Naive thymus-derived CD4-positive, alpha-beta T cell (primary cell): Measurements from ENCODE around the gene ANO1. TPM values are rescaled to one million over a fixed set of nuclear protein-coding genes. Genes with fewer than 3 reads are reported as not detected.

ENCODE experiments used
- ATAC-seq: fragments of 150-1000 bp; cut with Tn5 transposase; 2 replicates; pipeline ENCODE4 v1.10.0; 2021; ENCODE audit warnings: mild to moderate bottlenecking, moderate library complexity
- CTCF ChIA-PET: fragments of 350-600 bp; sonication (Branson Sonifier 250); formaldehyde crosslinking; loops from one replicate; lab custom pipeline; 2021; ENCODE audit warnings: antibody characterized with exemption; lab: Charles Lee
- POLR2A ChIA-PET: fragments of 350-600 bp; sonication (Branson Sonifier 250); formaldehyde crosslinking; loops from one replicate; lab custom pipeline; 2021; ENCODE audit warnings: antibody characterized with exemption, inconsistent platforms; lab: Charles Lee
- DNase-seq, 9 donors: peaks; one replicate each; pipeline versions ENCODE4 v3.0.0 to v3.0.0-alpha.2; 2020 to 2022; ENCODE audit warnings: mixed read lengths in 1 of 9
- H3K27ac ChIP-seq: one replicate; pipeline ENCODE4 v1.7.0; 2013; ENCODE audit warnings: mild to moderate bottlenecking, low read depth, low read length, moderate library complexity
- H3K27me3 ChIP-seq, 2 donors: one replicate each; pipeline ENCODE4 v1.7.0; 2013; ENCODE audit warnings: low read length in 2 of 2, mild to moderate bottlenecking in 2 of 2, moderate library complexity in 2 of 2; ENCODE audit not compliant: control insufficient read depth in 2 of 2, insufficient read depth in 2 of 2
- H3K36me3 ChIP-seq, 3 experiments: 1 replicate in 2 of 3; 2 replicates in 1 of 3; pipeline ENCODE4 v1.7.0; 2013; ENCODE audit warnings: low read length in 3 of 3, mild to moderate bottlenecking in 3 of 3, moderate library complexity in 1 of 3; ENCODE audit not compliant: insufficient read depth in 3 of 3, control insufficient read depth in 2 of 3
- H3K4me1 ChIP-seq, 2 donors: one replicate each; pipeline ENCODE4 v1.7.0; 2013; ENCODE audit warnings: low read length in 2 of 2, mild to moderate bottlenecking in 2 of 2, moderate library complexity in 1 of 2; ENCODE audit not compliant: control insufficient read depth in 2 of 2, insufficient read depth in 2 of 2
- H3K4me3 ChIP-seq: 2 replicates; pipeline ENCODE4 v1.7.0; 2013; ENCODE audit warnings: mild to moderate bottlenecking, low read length
- H3K9me3 ChIP-seq, 3 experiments: 1 replicate in 2 of 3; 2 replicates in 1 of 3; pipeline ENCODE4 v1.7.0; 2013; ENCODE audit warnings: low read length in 3 of 3; ENCODE audit not compliant: control insufficient read depth in 2 of 3
- H3K27ac Mint-ChIP-seq, 9 donors: one replicate each; pipeline ENCODE4 v1.8.0; 2020 to 2022; ENCODE audit warnings: mixed read lengths in 9 of 9, mild to moderate bottlenecking in 8 of 9, moderate library complexity in 5 of 9, inconsistent platforms in 2 of 9
- H3K27me3 Mint-ChIP-seq, 5 donors: one replicate each; pipeline ENCODE4 v1.8.0; 2021 to 2022; ENCODE audit warnings: mixed read lengths in 5 of 5, mild to moderate bottlenecking in 1 of 5
- H3K36me3 Mint-ChIP-seq, 5 donors: one replicate each; pipeline ENCODE4 v1.8.0; 2020 to 2022; ENCODE audit warnings: mixed read lengths in 5 of 5, mild to moderate bottlenecking in 3 of 5, inconsistent platforms in 1 of 5
- H3K4me1 Mint-ChIP-seq, 7 donors: one replicate each; pipeline ENCODE4 v1.8.0; 2020 to 2022; ENCODE audit warnings: mixed read lengths in 7 of 7, mild to moderate bottlenecking in 3 of 7, inconsistent platforms in 1 of 7
- H3K4me3 Mint-ChIP-seq, 10 donors: one replicate each; pipeline ENCODE4 v1.8.0; 2020 to 2022; ENCODE audit warnings: mild to moderate bottlenecking in 10 of 10, mixed read lengths in 10 of 10, moderate library complexity in 6 of 10, inconsistent platforms in 2 of 10
- H3K9me3 Mint-ChIP-seq, 11 donors: one replicate each; pipeline ENCODE4 v1.8.0; 2020 to 2022; ENCODE audit warnings: mixed read lengths in 11 of 11, mild to moderate bottlenecking in 4 of 11, inconsistent platforms in 1 of 11, moderate library complexity in 1 of 11
- intact Hi-C, 2 donors: fragments of 100-400 bp; cut with micrococcal nuclease; formaldehyde crosslinking; loops; one replicate each; pipeline ENCODE4 v1.15.1; 2023
- polyA plus RNA-seq, 2 donors: library from polyadenylated mRNA; unstranded; fragments of 300-500 nt; fragmentation: Illumina TruSeq; gene quantifications; one replicate each; pipeline ENCODE4 v1.2.3, GENCODE V29; 2021
- total RNA-seq, 6 experiments: library from RNA in 5 of 6; stranded (reverse) in 5 of 6; gene quantifications; 1 replicate in 5 of 6; 2 replicates in 1 of 6; pipeline ENCODE4 v1.2.3 and lab custom pipeline; 2021 to 2026

ANO1 gene
- total and polyA plus RNA-seq, 7 experiments from 2014 or later: not detected

DNA sequence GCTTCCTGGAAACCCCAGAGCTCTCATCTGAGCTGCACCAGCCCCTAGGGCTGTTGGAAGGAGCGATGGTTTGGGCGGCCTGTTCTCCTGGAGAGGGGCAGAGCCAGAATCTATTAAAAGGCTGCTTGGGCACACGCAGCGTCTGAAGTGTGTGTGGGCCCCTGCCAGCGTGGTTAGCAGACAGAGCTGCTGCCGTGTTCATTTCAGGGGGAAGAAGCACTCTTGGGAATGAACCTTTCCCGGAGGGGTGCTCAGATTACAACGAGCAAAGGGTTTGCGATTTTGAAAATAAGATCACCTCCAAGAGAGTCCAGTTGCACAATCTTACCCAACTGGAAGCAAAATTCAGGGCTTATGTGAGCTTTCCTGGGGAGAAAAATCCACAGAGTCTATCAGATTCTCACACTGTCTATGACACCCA, 12.9 kb downstream of the ANO1 start:
- intact Hi-C loops: no loop called here
- no peak overlapping the region for H3K27ac ChIP-seq
- H3K36me3 Mint-ChIP-seq: no peaks in the 10 kb centered on the region
- CTCF ChIA-PET: no interaction called here
- H3K9me3 Mint-ChIP-seq: no peaks in the 10 kb centered on the region
- H3K9me3 ChIP-seq: no peaks in the 10 kb centered on the region
- no peak overlapping the region for H3K4me3 Mint-ChIP-seq
- no peak for DNase-seq
- no peak overlapping the region for H3K4me3 ChIP-seq
- POLR2A ChIA-PET: no interaction called here
- H3K4me1 Mint-ChIP-seq: no peaks in the 10 kb centered on the region
- no peaks in the 10 kb centered on the region for H3K36me3 ChIP-seq
- no peak for ATAC-seq
- H3K27me3 ChIP-seq: no peaks in the 10 kb centered on the region
- no peaks in the 10 kb centered on the region for H3K4me1 ChIP-seq
- H3K27ac Mint-ChIP-seq: no peak overlapping the region
- H3K27me3 Mint-ChIP-seq: peaks cover 0 to 11% (median 8%) of the 10 kb centered on the region in 5 donors

DNA sequence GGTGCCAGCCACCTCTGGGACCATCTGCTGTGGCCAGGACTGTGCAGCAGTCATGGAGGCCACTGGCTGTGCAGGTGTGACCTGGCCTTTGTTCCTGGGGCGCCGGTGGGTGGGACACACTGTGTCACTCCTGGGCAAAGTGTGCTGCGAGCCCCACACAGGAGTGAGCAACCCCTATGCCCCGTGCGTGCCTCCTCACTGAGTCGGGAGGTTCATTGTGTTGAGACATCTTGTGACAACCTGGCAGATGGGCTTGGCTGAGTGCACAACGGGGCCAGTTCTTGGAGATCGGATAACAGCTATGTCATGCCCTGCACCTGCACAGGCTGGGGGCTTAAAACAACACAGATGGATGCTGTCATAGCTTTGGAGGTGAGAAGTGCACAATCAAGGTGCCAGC, 13.5 kb downstream of the ANO1 start:
- H3K4me1 ChIP-seq: no peaks in the 10 kb centered on the region
- DNase-seq (no peak), ATAC-seq (no peak)
- H3K4me3 ChIP-seq: no peak overlapping the region
- H3K27me3 ChIP-seq: no peaks in the 10 kb centered on the region
- Mint-ChIP-seq H3K9me3 (no peaks in the 10 kb centered on the region), H3K36me3 (no peaks in the 10 kb centered on the region), H3K27me3 (peaks cover 0 to 11% (median 8%) of the 10 kb centered on the region in 5 donors), H3K4me1 (no peaks in the 10 kb centered on the region), H3K4me3 (no peak overlapping the region), H3K27ac (no peak overlapping the region)
- H3K27ac ChIP-seq: no peak overlapping the region
- POLR2A ChIA-PET: no interaction called here
- H3K9me3 ChIP-seq: no peaks in the 10 kb centered on the region
- CTCF ChIA-PET: no interaction called here
- no peaks in the 10 kb centered on the region for H3K36me3 ChIP-seq
- intact Hi-C loops: no loop called here

DNA sequence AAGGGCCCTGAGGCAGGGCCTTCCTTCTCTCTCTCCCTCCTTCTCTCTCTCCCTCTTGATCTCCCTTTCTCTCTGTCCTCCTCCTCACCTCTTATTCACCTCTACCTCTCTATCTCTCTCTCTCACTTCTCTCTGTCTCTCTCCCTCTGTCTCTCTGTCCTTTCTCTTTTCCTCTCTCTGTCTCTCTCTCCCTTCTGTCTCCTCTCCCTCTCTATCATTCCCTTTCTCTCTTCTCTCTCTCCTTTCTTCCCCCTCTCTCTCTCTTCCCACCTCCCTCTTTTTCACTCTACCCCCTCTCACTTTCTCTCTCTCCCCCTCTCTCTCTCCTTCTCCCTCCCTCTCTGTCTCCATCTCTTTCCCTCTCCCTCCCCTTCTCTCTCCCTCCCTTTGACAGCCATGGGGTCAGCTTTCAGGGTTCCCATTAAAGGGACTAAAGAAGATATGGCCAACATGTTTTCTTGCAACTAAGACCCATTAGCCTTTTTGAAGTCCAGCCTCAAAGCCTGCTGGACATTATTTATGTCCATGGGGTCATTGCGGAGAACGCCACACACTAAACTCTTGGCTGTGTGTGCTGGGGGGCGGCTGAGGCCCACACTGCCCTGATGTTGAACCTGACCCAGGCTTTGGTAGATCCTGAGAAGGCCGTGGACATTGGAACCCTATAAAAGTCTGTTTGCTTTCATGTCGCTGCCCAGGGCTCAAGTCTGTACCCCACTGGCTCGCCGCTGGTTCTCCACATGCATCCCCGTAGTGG, 15.0 kb downstream of the ANO1 start:
- H3K27me3 Mint-ChIP-seq: peaks cover 0 to 9% (median 0%) of the 10 kb centered on the region in 5 donors

DNA sequence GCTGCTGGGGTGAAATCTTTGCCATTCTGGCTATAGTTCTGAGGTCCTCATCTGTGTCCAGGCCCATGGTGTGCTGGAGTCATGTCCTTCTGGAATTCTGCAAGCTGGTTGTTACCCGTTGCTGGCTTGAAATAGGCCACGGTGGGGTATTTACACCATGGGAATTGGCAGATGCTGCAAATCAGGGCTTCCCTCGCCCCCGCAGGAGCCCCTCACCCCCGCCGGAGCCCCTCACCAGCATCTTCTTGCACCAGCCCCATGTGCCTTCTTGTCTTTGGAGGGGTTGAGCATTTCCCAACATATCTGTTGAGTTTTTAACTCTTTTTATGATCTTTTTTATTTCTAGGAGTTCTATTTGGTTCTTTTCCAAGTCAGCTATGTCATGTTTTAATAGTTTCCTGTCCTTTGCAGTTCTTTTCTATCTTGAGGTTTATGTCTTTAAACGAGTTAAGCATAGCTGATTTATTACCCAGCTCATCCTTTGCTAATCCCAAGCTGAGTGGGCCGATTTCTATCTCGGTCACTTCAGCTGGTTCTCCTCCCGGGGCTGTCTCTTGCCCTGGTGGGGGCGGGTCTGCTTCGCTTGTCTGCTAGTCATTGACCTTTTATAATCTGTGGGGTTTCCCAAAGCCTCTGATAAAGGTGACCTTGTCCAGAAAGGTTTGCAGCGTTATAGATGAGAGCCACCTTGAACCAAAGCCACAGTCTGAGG, 17.6 kb downstream of the ANO1 start:
- Mint-ChIP-seq H3K27me3 (peaks cover 0 to 8% (median 0%) of the 10 kb centered on the region in 5 donors), H3K4me1 (no peaks in the 10 kb centered on the region), H3K36me3 (no peaks in the 10 kb centered on the region), H3K9me3 (no peaks in the 10 kb centered on the region), H3K4me3 (no peak overlapping the region), H3K27ac (no peak overlapping the region)
- no peak overlapping the region for H3K27ac ChIP-seq
- intact Hi-C loops: no loop called here
- POLR2A ChIA-PET: no interaction called here
- no peak overlapping the region for H3K4me3 ChIP-seq
- H3K4me1 ChIP-seq: no peaks in the 10 kb centered on the region
- CTCF ChIA-PET: no interaction called here
- H3K27me3 ChIP-seq: no peaks in the 10 kb centered on the region
- no peaks in the 10 kb centered on the region for H3K36me3 ChIP-seq
- no peak for DNase-seq
- no peak for ATAC-seq
- H3K9me3 ChIP-seq: no peaks in the 10 kb centered on the region

More for the DNA sequence above, 15.0 kb downstream of the ANO1 start:
- H3K9me3 ChIP-seq: no peaks in the 10 kb centered on the region
- Mint-ChIP-seq H3K4me1 (no peaks in the 10 kb centered on the region), H3K27ac (no peak overlapping the region), H3K9me3 (no peaks in the 10 kb centered on the region), H3K4me3 (no peak overlapping the region), H3K36me3 (no peaks in the 10 kb centered on the region)
- H3K4me3 ChIP-seq: no peak overlapping the region
- no peaks in the 10 kb centered on the region for H3K27me3 ChIP-seq
- no peaks in the 10 kb centered on the region for H3K4me1 ChIP-seq
- H3K27ac ChIP-seq: no peak overlapping the region
- ATAC-seq: no peak
- ChIA-PET POLR2A (no interaction called here), CTCF (no interaction called here)
- intact Hi-C loops: no loop called here
- H3K36me3 ChIP-seq: no peaks in the 10 kb centered on the region
- no peak for DNase-seq

- DNase-seq: no peak
- intact Hi-C loops: no loop called here
- ATAC-seq: no peak
- H3K27me3 Mint-ChIP-seq: peaks cover 0 to 5% (median 0%) of the 10 kb centered on the region in 5 donors
- H3K36me3 Mint-ChIP-seq: no peaks in the 10 kb centered on the region
- no peak overlapping the region for H3K4me3 Mint-ChIP-seq
- H3K4me1 Mint-ChIP-seq: no peaks in the 10 kb centered on the region
- ChIA-PET CTCF (no interaction called here), POLR2A (no interaction called here)
- no peaks in the 10 kb centered on the region for H3K9me3 Mint-ChIP-seq
- no peak overlapping the region for H3K27ac ChIP-seq
- H3K36me3 ChIP-seq: no peaks in the 10 kb centered on the region
- H3K27me3 ChIP-seq: no peaks in the 10 kb centered on the region
- no peaks in the 10 kb centered on the region for H3K4me1 ChIP-seq
- no peak overlapping the region for H3K4me3 ChIP-seq
- H3K9me3 ChIP-seq: no peaks in the 10 kb centered on the region
- H3K27ac Mint-ChIP-seq: no peak overlapping the region
Measured at GRCh38 chr11:70097783-70098563, 19.9 kb downstream of the ANO1 start.

DNA sequence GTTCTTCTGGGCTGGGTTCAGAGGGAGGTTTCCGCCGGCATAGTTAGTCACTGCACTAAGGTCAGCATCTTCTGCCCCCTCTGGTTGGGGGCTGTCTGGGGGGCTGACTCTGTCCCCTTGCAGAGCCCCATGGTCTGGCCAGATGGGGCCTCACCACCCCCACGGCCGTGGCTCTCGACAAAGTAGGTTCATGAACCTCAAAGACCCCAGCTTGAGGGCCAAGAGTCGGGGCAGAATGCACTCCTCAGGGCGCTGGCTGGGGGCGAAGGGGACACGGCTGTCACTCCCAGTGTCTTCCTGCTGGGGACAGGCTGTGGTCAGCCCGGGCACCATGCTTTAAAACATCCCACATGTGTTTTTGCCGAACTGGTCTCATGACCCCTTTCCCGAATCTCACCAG, 20.8 kb downstream of the ANO1 start:
- no peak overlapping the region for H3K27ac ChIP-seq
- no peaks in the 10 kb centered on the region for H3K9me3 Mint-ChIP-seq
- H3K27me3 ChIP-seq: no peaks in the 10 kb centered on the region
- ChIA-PET CTCF (no interaction called here), POLR2A (no interaction called here)
- no peaks in the 10 kb centered on the region for H3K36me3 ChIP-seq
- H3K36me3 Mint-ChIP-seq: no peaks in the 10 kb centered on the region
- no peaks in the 10 kb centered on the region for H3K4me1 ChIP-seq
- DNase-seq (no peak), ATAC-seq (no peak)
- intact Hi-C loops: no loop called here
- no peak overlapping the region for H3K4me3 ChIP-seq
- H3K27ac Mint-ChIP-seq: no peak overlapping the region
- H3K27me3 Mint-ChIP-seq: peaks cover 0 to 3% (median 0%) of the 10 kb centered on the region in 5 donors
- no peaks in the 10 kb centered on the region for H3K4me1 Mint-ChIP-seq
- no peak overlapping the region for H3K4me3 Mint-ChIP-seq
- no peaks in the 10 kb centered on the region for H3K9me3 ChIP-seq
